Astrocyte of the cerebellum (primary cell): ENCODE measurements around the gene ADARB2.

ENCODE experiments used
- DNase-seq: peaks from one replicate; pipeline ENCODE4 v3.0.0-alpha.2; 2011; ENCODE audit warnings: low read depth
- H3K4me3 ChIP-seq: 2 replicates; pipeline ENCODE4 v1.5.1; 2011; ENCODE audit warnings: mild to moderate bottlenecking, low read depth, low read length, moderate library complexity
- CTCF ChIP-seq: IDR thresholded peaks from 2 replicates; pipeline ENCODE4 v1.5.1; 2012; ENCODE audit warnings: low read length, low read depth, moderate library complexity, mild to moderate bottlenecking; ENCODE audit errors: missing control alignments
- in situ Hi-C: cut with HindIII; loops from 2 replicates; pipeline ENCODE4 v1.10.0; 2017; ENCODE audit warnings: low sequenced_read_pairs

ADARB2 gene

DNA sequence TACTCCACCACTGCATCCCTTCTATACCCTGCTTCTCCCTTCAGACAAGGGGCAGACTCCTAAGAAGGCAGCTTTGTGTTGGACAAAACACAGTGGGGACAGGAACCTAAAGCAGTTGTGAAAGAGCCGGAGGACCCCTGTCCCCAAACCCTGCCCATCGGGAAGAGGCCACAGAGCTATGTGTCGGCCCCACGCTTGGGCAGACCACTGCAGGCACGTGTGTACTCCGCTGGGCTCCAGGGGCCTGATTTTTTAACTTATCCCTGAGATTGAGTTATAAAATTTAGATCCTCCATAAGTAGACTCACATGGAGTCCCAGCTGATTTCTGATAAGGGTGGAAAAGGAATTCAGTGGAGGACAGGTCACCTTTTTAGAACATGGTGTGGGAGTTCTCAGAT, 310.5 kb downstream of the ADARB2 start:
- no peak for TF ChIP-seq CTCF
- no peak for DNase-seq
- H3K4me3 ChIP-seq = no peak overlapping the region
- in situ Hi-C loops = no loop called here

DNA sequence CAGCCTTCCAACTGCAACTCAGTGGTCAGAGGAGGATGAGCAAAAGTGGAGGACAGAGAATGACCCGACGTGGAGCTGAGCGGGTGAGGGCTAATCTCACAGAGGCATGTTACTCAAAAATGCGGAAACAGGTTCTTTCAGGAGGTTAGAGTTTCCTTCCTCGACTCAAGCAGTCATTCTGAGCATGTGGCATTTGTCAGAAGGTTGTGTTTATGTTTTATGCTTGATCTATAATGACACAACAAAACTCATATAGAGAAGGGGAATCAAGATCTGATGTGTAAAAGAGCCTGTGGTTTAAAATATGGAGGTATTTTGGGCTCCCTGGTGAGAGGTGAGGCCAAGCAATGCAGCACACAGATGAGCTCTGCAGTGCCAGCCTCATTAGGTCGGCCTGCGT, 311.4 kb downstream of the ADARB2 start:
- in situ Hi-C loops = no loop called here
- TF ChIP-seq CTCF = no peak
- H3K4me3 ChIP-seq = no peak overlapping the region
- no peak for DNase-seq

DNA sequence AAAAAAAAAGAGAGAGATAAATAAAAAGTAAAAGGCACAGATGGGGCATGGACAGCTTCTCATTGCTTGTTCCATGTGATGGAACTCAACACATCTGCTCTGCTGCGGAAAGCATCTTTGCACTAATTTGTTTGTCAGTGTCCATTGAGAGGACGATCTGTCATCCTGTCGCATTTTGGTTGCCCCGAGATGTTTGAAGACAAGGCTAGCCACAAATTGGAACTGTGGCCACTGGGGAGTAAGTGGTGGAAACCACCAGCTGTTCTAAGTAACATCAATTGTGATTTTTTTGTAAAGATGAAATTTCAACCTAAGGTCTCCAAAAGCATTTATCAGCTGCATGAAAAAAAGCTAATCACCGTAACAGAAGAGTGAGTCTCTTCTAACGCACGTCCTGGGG, 312.7 kb downstream of the ADARB2 start:
- in situ Hi-C loops = no loop called here
- no peak overlapping the region for H3K4me3 ChIP-seq
- no peak for TF ChIP-seq CTCF
- DNase-seq = no peak

DNA sequence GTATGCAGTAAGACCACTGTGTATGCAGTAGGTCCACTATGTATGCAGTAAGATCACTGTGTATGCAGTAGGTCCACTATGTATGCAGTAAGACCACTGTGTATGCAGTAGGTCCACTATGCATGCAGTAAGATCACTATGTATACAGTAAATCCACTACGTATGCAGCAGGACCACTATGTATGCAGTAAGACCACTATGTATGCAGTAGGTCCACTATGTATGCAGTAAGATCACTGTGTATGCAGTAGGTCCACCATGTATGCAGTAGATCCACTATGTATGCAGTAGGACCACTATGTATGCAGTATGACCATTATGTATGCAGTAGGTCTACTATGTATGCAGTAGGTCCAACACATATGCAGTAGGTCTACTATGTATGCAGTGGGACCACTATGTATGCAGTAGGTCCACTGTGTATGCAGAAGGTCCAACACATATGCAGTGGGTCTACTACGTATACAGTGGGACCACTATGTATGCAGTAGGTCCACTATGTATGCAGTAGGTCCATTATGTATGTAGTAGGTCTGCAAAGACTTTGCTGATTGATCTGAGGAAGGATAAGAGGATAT, 313.6 kb downstream of the ADARB2 start:
- in situ Hi-C loops = no loop called here
- no peak overlapping the region for H3K4me3 ChIP-seq
- TF ChIP-seq CTCF = no peak
- DNase-seq = no peak

- no peak for TF ChIP-seq CTCF
- DNase-seq = no peak
- in situ Hi-C loops = no loop called here
Observed at GRCh38 chr10:1422275-1422674, 315.1 kb downstream of the ADARB2 start.

GRCh38 chr10:1420661-1421362, 316.5 kb downstream of the ADARB2 start:
- in situ Hi-C loops = no loop called here
- DNase-seq = no peak
- no peak overlapping the region for H3K4me3 ChIP-seq
- TF ChIP-seq CTCF = peak; percentile 53

More at GRCh38 chr10:1422275-1422674, 315.1 kb downstream of the ADARB2 start:
- H3K4me3 ChIP-seq = no peak overlapping the region
